ENCODE results near the gene GPSM1.

GRCh38 chr9:136317695-136318094 lies 9.6 kb upstream of the GPSM1 start:
- TF ChIP-seq CTCF (IDR thresholded peaks at IDR 0.05) (no peak), EZH2 (IDR thresholded peaks at IDR 0.05) (no peak)
